Stimulated activated CD4-positive, alpha-beta T cell treated with anti-CD3 and anti-CD28 coated beads, Interleukin-2, amount 100 ng/mL, for 4 hours (primary cell): Measurements from ENCODE around the gene TNNT2.

Experiments
- DNase-seq: peaks from one replicate; pipeline ENCODE4 v3.0.0-alpha.2; 2020; ENCODE audit warnings: low read depth

The TNNT2 gene

GRCh38 chr1:201334325-201335173 lies 42.9 kb downstream of the TNNT2 start:
- DNase-seq: no peak

DNA sequence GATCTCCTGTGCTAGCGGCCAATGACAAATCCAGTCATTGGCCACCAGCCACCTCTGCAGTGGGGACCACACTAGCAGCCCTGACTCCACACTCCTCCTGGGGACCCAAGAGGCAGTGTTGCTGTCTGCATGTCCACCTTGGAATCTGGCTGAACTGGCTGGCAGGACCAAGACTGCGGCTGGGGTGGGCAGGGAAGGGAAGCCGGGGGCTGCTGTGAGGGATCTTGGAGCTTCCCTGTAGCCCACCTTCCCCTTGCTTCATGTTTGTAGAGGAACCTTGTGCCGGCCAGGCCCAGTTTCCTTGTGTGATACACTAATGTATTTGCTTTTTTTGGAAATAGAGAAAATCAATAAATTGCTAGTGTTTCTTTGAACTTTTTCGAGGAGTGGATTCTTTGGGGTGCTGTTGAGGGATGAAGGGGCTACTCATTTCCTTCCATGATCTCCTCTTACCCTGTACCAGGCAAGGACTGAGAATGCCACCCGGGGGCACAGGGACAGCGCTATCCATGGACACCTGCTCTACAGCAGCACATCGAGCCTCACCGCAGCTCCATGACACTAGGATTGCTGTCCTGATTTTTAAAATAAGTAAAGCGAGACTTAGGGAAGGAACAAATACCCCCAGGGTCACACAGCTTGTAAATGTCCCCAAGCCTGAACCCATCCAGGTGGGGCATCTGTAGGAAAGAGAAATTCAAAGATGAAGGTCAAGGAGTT lies 44.7 kb downstream of the TNNT2 start:
- DNase-seq: no peak

DNA sequence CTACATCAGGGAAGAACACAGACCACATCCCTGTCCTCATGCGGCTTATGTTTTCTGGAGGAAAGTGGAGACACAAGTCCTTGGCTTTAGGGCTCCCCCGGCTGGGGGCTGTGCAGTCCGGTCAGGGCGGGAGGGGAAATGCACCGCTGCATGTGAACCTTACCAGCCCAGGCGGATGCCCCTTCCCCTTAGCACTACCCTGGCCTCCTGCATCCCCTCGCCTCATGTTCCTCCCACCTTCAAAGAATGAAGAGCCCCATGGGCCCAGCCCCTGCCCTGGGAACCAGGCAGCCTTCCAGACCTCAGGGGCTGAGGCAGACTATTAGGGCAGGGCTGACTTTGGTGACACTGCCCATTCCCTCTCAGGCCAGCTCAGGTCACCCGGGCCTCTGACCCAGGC lies 45.5 kb downstream of the TNNT2 start:
- DNase-seq: no peak

DNA sequence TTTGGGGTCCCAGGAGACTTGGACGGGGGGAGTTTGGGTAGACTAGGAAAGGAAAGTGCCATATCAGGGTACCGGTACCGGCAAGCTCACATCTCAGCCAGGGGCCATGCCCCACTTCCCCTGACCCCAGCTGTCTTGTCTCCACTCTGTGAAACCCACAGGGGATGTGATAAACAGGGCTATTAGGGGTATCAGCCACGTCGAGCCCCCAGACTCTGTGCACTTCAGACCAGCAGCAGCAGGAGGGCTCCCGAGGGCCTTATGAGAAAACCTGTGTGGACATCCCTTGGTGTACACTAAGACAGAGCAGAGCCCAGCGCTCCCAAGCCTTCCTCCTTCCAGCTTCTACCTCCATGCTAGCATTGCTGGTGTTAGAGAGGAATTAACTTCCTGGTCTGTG lies 46.3 kb downstream of the TNNT2 start:
- DNase-seq: no peak

DNA sequence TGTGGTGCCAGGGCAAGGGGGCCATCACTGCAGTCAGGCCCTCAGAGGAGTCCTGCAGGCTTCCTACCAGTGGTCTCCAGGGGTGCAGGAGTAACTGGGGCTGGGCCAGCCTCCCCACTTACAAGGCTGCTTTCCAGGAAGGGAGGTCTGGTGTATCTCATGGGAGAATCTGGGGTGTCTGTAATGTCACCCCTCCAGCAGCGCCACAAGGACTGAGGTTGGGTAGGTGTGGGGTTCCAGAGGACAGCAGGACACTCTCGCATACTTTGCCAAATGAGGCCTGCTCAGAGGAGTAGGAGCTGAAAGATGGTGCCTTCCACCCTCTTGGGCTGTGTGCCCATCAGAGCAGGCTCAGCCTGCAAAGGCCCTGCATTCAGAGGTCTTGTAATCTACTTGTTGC lies 46.9 kb downstream of the TNNT2 start:
- DNase-seq: no peak

GRCh38 chr1:201329801-201330200 lies 47.7 kb downstream of the TNNT2 start:
- DNase-seq: no peak

DNA sequence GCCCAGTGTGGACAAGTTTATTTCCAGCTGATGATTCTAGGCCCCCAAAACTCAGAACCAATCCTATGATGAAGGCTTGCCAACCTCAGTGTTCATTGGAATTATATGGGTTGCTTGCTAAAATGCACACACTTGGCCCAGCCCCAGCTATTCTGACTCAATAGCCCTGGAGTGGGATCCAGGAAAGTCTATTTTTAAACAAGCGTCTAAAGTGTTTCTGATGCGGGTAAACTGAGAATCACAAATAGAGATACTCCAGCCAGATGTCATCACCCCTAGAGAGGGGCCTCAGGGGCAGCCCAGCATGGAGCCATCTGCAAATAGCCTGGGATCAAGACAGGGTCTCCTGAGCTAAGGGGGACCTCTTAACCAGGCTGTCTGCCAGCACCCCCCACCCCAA lies 48.2 kb downstream of the TNNT2 start:
- no peak for DNase-seq

- no peak for DNase-seq
Observed at GRCh38 chr1:201328576-201328975, 48.9 kb downstream of the TNNT2 start.

GRCh38 chr1:201327687-201328240 lies 49.7 kb downstream of the TNNT2 start:
- DNase-seq: no peak

- DNase-seq: no peak
Observed at GRCh38 chr1:201326710-201327109, 50.8 kb downstream of the TNNT2 start.

- DNase-seq: no peak
Observed at GRCh38 chr1:201325678-201326060, 51.8 kb downstream of the TNNT2 start.

DNA sequence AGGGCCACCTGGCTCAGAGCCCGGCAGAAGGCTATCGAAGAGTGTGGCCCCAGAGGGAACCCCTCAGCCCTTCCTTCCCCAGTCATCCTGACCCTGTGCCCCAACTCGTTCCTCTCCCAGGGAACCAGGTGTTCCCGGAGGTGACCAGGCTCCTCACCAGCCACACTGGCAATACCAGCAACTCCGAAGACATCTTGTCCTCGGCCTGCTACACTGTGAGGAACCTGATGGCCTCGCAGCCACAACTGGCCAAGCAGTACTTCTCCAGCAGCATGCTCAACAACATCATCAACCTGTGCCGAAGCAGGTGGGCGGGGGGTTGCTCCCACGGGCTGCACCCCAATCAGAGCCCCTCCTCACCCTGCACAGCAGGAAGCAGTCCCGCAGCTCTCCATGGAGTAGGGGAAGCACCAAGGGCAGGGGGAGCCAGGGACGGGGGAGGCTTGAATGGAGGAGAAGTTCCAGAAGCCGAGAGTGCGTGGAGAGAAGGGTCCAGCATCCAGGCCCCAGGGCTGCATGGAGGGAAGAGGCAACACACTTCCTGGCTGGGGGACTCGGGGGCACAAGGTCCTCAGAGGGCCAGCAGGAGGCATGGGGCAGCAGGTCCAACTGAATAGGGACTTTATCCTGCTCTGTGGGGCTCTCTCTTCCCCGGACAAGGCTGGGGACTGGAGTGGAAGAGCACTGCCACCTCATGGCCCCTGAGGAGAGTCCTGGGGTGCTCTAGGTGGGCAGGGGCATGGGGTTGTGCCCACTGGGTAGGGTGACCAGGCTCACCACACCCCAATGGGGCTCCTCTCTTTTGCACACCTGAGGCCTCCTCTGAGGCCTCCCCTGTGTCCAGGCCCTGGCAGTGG lies 52.4 kb downstream of the TNNT2 start:
- no peak for DNase-seq

- DNase-seq: no peak
Observed at GRCh38 chr1:201324306-201324705, 53.2 kb downstream of the TNNT2 start.

- DNase-seq: no peak
Observed at GRCh38 chr1:201322653-201323510, 54.6 kb downstream of the TNNT2 start.

- no peak for DNase-seq
Observed at GRCh38 chr1:201321826-201322390, 55.6 kb downstream of the TNNT2 start.

- DNase-seq: no peak
Observed at GRCh38 chr1:201320168-201320788, 57.2 kb downstream of the TNNT2 start.

- DNase-seq: no peak
Observed at GRCh38 chr1:201319631-201320030, 57.8 kb downstream of the TNNT2 start.

DNA sequence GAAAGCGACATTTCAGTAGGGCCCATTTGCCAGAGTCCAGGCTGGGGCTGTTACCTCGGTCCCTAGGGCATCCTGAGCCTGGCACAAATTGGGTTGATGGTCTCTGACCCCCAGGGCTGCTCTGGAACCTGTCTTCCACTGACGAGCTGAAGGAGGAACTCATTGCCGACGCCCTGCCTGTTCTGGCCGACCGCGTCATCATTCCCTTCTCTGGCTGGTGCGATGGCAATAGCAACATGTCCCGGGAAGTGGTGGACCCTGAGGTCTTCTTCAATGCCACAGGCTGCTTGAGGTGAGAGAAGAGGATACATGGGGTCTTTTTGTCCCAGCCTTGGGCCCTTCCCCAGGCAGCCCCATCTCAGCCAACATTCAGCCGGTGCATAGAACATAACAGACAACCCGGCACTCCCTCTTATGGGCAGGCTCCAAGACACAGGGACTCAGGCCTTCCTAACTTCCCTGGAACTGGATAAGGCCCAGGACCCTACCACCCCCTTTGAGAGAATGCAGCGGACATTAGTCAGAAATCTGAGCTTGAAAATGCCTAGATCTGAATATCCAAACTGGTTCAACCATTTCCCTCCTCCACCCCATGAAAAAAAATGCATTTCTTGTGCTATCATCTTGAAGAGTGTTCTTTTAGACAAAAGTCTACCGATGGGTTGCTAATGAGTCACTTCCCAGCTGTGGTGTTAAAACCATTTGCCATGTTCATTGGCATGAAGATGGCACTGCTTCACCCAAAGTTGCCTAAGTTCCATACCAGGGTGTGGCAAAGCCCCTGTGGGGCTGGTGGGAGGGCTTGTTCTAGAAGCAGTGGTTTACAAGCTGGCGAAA lies 58.8 kb downstream of the TNNT2 start:
- DNase-seq: no peak

DNA sequence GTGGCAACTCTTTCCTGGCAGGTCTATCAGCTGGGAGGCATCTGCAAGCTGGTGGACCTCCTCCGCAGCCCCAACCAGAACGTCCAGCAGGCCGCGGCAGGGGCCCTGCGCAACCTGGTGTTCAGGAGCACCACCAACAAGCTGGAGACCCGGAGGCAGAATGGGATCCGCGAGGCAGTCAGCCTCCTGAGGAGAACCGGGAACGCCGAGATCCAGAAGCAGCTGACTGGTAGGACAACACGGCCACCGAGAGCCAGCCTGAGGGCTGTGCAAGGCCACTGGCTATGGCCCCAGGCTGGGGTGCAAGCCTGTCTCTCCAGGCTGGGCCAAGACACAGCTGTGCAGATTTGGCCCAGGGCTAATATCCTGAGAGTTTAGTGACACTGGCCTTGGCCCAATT lies 59.9 kb downstream of the TNNT2 start:
- DNase-seq: no peak

GRCh38 chr1:201316556-201316955 lies 60.9 kb downstream of the TNNT2 start:
- no peak for DNase-seq
